GM19455 (cell line): ENCODE data around the gene FIS1.
"Not testable (repeated sequence)": the region's sequence is repeated elsewhere in the genome, so short reads cannot be mapped to it uniquely, and the experiment has no call there.

Experiments
- ATAC-seq: cut with Tn5 transposase; IDR thresholded peaks from one replicate; pipeline ENCODE4 v1.9.1; 2021; ENCODE audit not compliant: unreplicated experiment

Gene FIS1

DNA sequence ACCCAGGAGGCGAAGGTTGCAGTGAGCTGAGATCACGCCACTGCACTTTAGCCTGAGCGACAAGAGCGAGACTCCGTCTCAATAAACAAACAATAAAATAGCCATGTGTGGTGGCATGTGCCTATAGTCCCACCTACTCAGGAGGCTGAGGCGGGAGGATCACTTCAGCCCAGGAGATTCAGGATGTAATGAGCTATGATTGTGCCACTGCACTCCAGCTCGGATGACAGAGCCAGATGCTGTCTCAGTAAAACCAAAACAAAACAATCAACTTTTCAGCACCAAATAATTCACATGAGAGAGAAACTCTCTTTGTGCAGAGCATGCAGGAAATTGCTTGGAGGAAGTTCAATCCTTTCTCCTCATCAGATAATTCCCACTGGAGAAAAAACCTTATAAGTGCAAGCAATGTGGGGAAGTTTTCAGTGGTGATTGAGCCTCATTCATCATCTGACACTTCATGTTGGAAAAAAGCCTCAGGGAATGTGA, 13.4 kb upstream of the FIS1 start:
- ATAC-seq = no peak

DNA sequence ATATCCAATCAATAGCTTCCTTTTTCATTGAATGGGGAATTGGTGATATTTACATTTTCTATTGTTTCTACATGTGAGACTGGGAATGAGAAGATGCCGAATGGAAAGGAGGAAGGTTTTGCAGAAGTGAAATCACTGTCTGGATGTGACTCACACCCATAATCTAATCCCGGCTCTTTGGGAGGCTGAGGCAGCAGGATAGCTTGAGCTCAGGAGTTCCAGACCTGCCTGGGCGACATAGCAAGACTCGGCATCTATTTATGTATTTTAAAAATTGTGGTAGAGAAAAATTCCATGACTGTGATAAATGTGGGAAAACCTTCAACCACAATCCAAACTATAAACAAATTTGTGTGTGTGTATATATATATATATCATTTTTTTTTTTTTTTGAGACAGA, 10.9 kb upstream of the FIS1 start:
- no peak for ATAC-seq

DNA sequence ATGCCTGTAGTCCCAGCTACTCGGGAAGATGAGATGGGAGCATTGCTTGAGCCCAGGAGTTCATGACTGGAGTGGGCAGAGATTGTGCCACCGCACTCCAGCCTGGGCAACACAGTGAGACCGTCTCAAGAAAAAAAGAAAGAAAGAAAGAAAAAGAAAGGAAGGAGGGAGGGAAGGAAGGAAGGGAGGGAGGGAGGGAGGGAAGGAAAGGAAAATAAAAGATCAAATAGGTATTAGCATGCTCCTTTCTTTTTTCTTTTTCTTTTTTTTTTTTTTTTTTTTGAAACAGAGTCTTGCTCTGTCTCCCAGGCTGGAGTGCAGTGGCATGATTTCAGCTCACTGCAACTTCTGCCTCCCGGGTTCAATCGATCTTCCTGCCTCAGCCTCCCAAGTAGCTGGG, 8.3 kb upstream of the FIS1 start:
- ATAC-seq = not testable (repeated sequence)

DNA sequence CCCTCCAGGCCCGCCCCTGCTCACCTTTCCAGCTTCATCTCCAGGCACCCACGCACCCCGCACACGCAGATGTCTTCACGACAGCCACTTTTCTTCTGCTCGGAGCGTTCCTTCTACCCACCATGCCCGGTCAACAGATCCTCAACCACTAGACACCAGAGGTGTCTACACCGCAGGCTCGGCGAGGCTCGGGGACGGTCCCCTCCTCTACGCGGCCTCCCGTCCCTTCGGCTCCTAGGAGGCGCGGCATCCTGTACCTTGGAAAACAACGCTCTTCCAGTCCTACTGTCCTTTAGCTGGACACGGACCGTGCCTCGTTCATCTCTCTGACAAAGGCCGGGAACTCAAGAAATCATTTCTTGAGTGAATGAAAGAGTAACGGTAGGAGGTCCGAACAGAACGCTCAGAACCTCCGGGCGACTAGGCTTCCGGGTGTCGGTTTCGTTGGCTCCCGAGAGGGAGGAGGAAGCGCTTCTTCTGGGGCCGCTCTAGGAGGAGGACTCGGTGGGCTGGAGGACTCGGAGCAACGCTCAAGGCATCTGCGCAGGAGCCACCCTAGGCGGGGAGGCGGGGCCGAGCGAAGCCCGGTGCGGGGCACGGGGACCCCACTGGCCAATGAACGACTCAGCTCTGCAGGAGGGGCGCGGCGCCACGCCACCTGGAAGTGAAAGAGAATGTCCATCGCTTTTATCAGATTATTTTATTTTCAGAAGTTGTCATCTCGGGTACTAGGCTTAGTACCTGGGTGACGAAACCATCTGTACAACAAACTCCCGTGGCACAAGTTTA, 7.2 kb upstream of the FIS1 start:
- ATAC-seq = peak; percentile 97

DNA sequence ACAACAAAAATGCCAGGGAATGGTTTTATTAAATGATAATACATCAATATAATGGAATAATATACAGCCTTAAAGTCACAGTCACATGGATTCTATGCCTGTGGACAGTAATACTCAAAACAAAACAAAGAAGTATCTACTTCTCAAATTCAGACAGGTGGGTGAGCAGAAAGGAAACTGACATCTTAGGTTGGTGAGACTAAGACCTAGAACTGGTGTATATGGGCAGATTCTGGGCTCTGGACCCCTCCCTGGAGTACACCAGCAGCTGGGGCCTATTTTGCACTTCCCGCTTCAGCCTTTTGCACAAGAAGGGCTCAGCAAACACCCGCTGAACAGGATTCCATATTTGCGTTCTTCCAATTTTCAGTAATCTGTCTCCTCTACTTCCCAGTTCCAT, 5.4 kb upstream of the FIS1 start:
- no peak for ATAC-seq

DNA sequence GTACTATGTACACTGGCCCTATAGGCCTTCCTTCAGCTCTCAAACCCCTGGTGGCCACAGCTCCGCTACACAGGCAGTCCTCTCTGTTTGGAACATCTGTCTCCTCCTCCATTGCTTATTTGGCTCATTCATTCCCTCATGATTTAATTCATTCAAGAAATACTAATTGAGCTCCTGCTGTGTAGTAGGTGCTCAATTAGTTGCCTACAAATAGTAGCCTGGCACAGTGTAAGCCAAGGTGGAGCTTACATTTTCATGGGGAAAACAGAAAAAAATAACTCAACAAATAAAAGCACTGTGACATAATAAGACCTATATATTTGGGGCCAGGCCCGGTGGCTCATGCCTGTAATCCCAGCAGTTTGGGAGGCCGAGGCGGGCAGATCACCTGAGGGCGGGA, 3.4 kb upstream of the FIS1 start:
- ATAC-seq = no peak

DNA sequence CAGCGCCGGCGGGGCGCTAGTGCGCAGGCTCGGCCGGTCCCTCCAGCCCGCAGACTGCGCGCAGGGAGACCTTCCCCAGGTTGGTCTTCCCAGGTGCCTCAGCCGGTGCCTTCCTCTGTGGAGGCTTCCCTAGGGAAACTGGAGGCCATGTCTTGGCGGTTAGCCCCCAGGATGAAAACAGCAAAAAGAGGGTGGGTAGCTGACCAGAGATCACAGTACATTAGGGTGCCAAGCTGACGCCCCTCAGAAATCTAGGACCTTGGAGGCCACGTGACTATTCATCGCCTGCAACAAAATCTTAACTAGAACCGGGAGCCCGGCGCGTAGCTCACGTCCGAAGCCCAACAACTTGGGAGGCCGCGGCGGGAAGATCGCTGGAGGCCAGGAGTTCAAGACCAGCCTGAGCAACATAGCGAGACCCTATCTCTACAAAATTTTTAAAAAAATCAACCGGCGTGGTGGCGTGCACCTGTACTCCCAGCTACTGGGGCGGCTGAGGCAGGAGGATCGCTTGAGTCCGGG, 327 bp upstream of the FIS1 start:
- no peak for ATAC-seq

DNA sequence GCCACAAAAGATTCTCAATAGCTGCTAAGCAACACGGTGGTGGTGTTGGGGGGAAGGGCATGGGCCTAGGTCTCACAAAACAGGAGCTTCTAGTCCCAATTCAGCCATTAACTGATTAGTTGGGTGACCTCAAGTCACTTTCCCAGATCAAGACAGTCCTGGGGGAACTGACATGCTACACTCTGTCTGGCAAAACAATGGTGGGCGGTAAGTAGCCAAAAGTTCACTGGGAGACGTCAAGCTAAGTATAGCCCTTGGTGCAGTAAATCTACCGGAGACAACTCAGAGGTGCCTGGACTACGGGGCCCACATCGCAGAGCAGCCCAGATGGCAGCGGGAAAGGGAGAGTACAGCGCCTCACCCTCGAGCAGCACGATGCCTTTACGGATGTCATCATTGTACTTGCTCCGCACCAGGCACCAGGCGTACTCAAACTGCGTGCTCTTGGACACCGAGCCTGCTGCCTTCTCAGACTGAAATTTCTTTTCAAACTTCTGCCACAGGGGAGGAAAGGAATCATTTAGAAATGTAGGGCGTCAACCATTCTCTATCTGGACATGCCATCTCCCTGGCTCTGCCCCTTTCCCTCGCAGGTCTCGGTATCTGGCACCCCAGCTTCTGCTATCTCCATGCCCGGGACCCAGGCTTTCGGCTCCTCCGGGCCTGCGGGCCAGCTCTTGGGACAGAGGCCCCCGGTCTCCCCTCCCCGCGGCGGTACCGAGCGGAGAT, 1.1 kb downstream of the FIS1 start:
- no peak for ATAC-seq

DNA sequence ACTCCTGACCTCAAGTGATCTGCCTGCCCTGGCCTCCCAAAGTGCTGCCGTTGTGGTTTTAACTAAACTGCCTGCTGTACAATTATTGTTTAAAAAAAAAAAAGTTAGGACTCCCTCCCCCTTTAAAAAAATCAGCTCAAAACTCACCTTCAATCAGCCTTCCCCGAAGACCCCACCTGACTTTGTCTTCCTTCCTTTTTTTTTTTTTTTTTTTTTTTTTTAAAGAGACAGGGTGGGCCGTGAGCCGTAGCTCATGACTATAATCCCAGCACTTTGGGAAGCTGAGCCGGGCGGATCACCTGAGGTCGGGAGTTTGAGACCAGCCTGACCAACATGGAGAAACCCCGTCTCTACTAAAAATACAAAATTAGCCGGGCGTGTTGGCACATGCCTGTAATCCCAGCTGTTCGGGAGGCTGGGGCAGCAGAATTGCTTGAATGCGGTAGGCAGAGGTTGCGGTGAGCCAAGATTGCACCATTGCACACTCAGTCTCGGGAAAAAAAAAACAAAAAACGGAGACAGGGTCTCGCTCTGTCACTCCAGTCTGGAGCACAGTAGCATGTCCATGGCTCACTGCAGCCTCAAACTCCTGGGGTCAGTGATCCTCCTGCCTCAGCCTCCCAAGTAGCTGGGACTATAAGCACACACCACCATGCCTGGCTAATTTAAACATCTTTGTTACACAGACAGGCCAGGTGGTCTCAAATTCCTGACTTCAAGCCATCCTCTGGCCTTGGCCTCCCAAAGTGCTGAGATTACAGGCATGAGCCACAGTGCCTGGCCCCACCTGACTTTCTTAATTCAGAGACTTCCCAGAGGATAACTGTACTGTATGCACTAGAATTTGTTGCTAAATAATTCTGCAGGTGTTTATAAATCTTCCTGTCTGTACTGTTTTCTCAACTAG, 3.2 kb downstream of the FIS1 start:
- ATAC-seq = no peak

DNA sequence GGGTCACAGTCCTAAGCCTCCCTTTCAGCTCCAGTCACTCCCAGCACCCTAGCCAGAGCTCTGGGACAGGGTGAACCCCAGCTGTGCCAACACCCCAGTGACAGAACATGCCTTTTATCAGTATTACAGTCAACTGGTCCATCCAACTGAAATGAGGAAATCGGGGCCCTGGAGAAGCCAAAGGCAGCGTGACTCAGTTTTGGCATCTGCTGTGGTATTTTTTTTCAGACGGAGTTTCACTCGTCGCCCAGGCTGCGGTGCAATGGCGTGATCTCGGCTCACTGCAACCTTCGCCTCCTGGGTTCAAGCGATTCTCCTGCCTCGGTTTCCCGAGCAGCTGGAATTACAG, 3.9 kb downstream of the FIS1 start:
- ATAC-seq = no peak

DNA sequence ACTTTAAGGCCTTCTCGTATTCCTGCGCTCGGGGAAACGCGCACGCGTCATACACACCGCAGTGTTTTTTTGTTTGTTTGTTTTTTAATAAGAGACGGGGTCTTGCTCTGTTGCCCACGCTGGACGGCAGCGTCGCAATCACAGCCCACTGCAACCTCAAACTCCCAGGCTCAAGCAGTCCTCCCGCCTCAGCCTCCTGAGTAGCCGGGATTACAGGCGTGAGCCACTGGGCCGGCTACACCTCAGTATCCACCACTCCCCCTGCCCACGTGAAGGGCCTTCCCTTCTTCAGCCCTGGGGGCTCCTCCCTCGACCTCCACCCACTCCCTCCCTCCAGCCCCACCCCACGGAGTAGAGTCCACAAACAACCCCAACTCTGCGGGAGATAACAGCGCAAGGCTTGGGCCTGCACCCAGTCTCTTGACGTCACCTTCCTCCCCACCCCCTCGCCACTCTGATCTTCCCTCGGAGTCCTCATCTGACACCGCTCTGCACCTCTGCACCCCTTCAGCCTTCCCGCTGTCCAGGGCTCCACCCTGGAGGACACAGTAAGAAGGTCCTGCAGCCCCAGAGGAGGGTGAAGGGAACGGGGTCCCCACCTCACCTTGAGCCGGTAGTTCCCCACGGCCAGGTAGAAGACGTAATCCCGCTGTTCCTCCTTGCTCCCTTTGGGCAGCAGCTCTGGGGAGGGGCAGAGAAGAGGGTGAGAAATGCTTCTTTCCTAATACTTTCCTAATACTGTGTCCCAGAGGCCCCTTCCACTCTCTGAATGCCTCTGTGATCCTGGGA, 4.5 kb downstream of the FIS1 start:
- ATAC-seq = no peak

DNA sequence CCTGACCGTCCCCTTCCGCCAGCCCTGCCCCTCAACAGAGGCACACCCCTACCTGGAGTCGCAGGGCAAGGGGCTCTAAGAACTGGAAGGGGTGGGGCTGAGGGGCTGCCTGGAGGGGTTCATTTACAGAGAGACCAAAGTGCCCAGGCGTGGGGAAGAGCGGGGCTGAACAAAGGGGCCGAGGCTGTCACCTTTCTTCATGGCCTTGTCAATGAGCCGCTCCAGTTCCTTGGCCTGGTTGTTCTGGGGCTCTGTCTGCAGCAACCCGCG, 5.0 kb downstream of the FIS1 start:
- ATAC-seq = no peak

DNA sequence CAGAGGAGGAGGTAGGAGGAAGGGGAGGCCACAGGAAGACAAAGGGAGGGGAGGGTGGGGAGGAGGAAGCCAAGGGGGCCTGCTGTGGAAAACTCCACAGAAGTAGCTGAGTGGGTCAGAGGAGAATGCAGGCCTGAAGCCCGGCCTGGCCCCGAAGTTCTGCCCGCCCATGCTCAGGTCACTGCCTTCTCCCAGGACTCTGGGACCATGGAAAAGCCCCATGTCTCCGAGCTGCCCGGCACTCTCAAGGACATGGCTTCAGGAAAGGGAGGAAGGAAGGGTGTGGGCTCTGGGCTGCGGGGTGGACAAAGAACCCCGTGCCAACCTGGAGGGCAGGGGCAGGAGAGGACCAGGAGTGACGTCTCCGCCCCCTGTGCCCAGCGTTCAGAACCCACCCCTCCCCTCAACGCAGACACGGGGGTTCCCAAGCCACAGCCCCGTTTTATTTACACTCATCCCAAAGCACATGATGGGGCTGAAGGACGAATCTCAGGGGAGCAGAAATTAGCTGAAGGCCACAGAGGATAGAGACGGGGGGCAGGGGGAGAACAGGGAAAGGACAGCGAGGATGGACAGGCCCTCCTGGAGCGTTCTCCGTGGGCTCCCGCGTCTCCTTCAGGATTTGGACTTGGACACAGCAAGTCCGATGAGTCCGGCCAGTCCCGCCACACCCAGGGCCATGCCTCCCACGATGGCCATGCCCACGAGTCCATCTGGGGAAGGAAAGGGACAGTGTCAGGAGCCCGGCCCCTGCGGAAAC, 5.5 kb downstream of the FIS1 start:
- ATAC-seq = no peak

DNA sequence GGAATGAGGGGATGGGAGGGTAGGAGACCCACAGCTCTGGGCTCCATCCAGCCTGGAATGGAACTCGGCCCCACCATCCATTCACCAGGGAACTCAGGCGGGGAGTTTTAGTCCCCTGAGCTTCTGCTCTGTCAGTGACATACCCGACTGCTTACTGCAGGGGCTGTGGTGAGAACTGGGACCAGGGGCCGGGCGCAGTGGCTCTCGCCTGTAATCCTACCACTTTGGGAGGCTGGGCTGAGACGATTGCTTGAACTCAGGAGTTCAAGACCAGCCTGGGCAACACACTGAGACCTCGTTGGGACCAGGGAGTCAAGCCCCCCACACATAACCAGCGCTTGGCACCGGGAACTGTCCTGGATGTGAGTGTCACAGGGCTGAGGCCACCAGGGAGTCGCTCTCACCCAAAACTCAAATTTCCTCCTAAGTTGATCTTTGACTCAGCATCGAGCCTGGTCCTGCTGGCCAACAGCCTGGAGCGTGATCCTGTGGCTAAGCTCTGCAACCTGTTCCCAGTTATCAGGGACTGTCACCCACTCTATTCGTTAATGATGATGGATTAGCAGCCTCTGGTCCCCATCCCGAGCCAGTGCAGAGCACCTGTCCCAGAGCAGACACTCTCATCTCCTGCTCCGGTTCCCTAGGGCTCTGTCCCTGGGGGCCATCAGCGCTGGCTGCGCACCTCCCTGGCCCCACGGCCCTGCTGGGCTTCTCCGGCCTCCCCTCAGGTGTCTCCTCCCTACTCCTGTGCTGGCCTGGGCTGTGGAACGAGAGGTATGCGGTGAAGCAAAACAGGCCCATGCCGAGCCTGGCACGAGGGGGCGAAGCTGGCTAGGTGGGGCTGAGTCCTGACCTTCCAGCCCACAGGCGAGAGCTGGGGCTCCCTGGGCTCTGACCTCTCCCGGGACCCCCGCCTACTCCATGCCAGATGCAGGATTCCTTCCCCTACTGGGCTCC, 6.4 kb downstream of the FIS1 start:
- no peak for ATAC-seq

DNA sequence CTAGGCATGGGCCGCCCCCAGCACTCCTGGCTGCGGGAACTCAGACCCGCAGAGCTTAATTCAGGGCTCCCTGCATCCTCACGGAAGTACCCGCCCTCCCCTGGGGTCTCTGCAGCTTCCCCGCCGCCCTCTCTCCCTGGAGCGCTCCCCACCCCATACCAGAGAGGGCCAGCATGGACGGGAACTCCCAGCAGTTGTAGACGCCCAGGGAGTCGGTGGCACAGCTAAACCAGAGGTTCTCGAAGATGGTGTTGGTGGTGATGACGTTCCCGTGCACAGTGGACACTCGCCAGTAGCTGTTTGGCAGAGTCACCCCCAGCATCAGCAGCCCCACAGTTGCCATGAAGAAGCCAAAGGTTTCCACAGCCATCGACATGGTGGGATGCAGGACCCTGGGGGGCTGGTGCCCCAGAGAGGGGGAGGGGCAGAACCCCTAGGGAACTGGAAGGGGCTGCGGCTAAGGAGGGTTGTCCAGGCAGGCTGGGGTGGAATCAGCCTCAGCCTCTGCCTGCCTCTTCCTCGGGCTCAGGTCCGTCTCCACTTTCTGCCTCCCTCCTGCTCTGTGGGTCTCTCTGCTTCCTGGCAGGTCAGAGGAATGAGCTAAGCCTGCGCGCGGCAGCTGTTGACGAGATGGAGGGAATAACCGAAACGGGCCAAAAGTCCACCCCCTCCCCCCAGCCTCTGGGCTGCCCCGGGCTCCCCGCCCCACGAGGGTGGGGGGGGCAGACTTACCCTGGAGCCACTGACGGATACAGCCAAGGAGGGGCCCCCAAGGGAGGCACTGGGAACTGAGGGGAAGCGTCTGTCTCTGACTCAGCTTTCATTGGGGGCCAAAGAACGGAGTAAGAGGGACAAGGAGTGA, 7.4 kb downstream of the FIS1 start, which contains the start of gene CLDN15:
TSS of gene CLDN15 (minus strand) at position 597 of the 862 bp plus-strand sequence. CDS start at position 376, 221 bp downstream.
- ATAC-seq = no peak

DNA sequence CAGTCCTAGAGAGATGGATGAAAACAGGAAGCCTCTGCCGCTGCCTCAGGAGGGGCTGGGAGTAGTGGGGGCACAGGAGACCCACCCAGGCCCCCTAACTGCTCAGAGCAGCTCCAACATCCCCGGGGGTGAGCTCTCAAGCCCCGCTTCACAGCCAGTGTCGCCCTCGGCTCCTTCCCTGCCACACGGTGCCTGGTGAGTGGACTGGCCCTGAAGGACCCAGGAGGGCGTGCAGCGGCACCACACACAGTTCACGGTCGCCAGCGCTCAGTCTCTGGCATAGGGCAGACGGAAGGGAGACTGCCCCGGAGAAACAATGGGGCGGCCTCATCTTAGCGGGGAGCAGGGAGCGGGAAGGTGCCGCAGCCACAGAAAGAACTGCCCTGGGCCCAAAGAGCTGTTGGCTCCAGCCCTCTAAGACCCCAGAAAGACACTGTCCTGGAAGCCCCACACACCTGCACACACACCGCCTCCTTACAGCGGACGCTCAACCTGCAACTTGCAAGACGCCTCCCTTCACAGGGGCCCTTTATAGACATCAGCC, 8.5 kb downstream of the FIS1 start:
- no peak for ATAC-seq

DNA sequence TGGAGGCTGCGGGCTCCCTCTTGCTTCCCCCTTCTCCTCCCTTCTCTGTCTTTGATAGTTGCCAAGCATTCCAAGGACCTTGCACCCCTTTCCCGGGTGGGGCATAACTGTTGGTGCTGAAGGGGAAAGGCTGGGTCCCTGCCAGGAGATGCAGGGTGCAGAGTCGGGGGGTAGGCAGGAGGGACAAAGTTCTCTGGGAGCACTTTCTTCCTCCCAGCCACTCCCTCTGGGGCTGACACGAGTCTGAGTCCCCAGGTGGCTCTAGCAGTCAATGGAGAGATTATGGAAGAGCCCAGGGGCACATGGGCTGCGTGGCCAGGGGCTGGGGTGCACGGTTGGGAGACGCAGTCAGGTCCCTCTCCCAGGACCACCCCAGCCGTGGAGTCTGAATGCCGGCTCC, 9.4 kb downstream of the FIS1 start:
- ATAC-seq = no peak

DNA sequence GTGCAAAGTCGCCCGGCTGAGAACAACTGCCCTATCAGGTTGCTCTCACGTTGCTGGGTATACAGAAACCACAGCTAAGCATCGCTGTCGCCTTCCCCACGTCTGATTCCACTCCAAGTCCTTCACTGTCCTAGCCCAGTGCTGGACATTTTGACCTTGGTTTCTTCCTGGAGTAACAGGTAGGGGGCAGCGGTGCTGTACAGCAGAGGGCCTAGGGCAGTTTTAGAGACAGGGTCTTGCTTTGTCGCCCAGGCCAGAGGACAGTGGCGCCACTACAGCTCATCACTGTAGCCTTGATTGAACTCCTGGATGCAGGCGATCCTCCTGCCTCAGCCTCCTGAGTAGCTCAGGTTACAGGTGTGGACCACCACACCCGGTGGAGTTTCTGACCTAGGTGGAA, 9.8 kb downstream of the FIS1 start:
- no peak for ATAC-seq
